ENCODE data around the gene RASD1.

GRCh38 chr17:17493249-17493985 is 2.8 kb downstream of the RASD1 start:
- TF ChIP-seq CTCF (IDR thresholded peaks at IDR 0.05) (no peak), POLR2A (IDR thresholded peaks at IDR 0.05) (no peak)
